Measurements from ENCODE around the gene CAMTA1. TPM values are rescaled to one million over a fixed set of nuclear protein-coding genes. Genes with fewer than 3 reads are reported as not detected.

Gene CAMTA1
- polyA plus RNA-seq, 1 donor from 2014 or later, result 162 TPM

- H3F3A ChIP-seq (ENCODE audit: insufficient read depth, low read length, poor library complexity, severe bottlenecking), result no peaks in the 10 kb centered on the region
- H3K9me3 ChIP-seq (ENCODE audit: low read length), result no peaks in the 10 kb centered on the region
- H4K20me1 ChIP-seq (ENCODE audit: insufficient read depth), result no peaks in the 10 kb centered on the region
- H2AFZ ChIP-seq (ENCODE audit: low read depth, low read length), result no peak overlapping the region
- no peak overlapping the region for H3K9ac ChIP-seq (ENCODE audit: low read length)
- H3K4me2 ChIP-seq (ENCODE audit: low read length), result no peak overlapping the region
- H3K4me3 ChIP-seq (ENCODE audit: low read length), result no peak overlapping the region
- H3K9me2 ChIP-seq (ENCODE audit: insufficient read depth, low read length), result no peaks in the 10 kb centered on the region
- no peak overlapping the region for H3K27ac ChIP-seq (ENCODE audit: low read length)
- no peak for TF ChIP-seq SMC3 (conservative IDR thresholded peaks at IDR 0.05; ENCODE audit: poor library complexity)
- TF ChIP-seq RAD21 (conservative IDR thresholded peaks at IDR 0.05), result no peak
- H3K79me2 ChIP-seq (replicated peaks; ENCODE audit: insufficient read depth, low read length), result no peaks in the 10 kb centered on the region
- H3K27me3 ChIP-seq (ENCODE audit: insufficient read depth, low read depth, low read length), result no peaks in the 10 kb centered on the region
- H3K36me3 ChIP-seq (ENCODE audit: insufficient read depth, low read length), result no peaks in the 10 kb centered on the region
Observed at GRCh38 chr1:6991266-6991665, 206.0 kb downstream of the CAMTA1 start.

- no peak overlapping the region for H3K4me3 ChIP-seq (ENCODE audit: low read length)
- no peak overlapping the region for H3K9ac ChIP-seq (ENCODE audit: low read length)
- no peak overlapping the region for H3K27ac ChIP-seq (ENCODE audit: low read length)
- H3K9me3 ChIP-seq (ENCODE audit: low read length), result no peaks in the 10 kb centered on the region
- H3K36me3 ChIP-seq (ENCODE audit: insufficient read depth, low read length), result no peaks in the 10 kb centered on the region
- no peaks in the 10 kb centered on the region for H3K9me2 ChIP-seq (ENCODE audit: insufficient read depth, low read length)
- H3K4me2 ChIP-seq (ENCODE audit: low read length), result no peak overlapping the region
- H2AFZ ChIP-seq (ENCODE audit: low read depth, low read length), result no peak overlapping the region
- no peaks in the 10 kb centered on the region for H4K20me1 ChIP-seq (ENCODE audit: insufficient read depth)
- no peak for TF ChIP-seq EZH2 (IDR thresholded peaks at IDR 0.05; ENCODE audit: borderline replicate concordance, insufficient read depth, low read length, poor library complexity, severe bottlenecking)
- no peak for TF ChIP-seq MXI1 (conservative IDR thresholded peaks at IDR 0.05; ENCODE audit: poor library complexity, severe bottlenecking)
- no peak for TF ChIP-seq SMC3 (conservative IDR thresholded peaks at IDR 0.05; ENCODE audit: poor library complexity)
- no peak for TF ChIP-seq EP300 (conservative IDR thresholded peaks at IDR 0.05; ENCODE audit: poor library complexity, severe bottlenecking)
- no peaks in the 10 kb centered on the region for H3K79me2 ChIP-seq (replicated peaks; ENCODE audit: insufficient read depth, low read length)
- no peaks in the 10 kb centered on the region for H3K27me3 ChIP-seq (ENCODE audit: insufficient read depth, low read depth, low read length)
- H3F3A ChIP-seq (ENCODE audit: insufficient read depth, low read length, poor library complexity, severe bottlenecking), result no peaks in the 10 kb centered on the region
Observed at GRCh38 chr1:6995789-6996188, 210.5 kb downstream of the CAMTA1 start.

GRCh38 chr1:6996371-6996770, 211.1 kb downstream of the CAMTA1 start:
- H3K36me3 ChIP-seq (ENCODE audit: insufficient read depth, low read length), result no peaks in the 10 kb centered on the region
- TF ChIP-seq SMC3 (conservative IDR thresholded peaks at IDR 0.05; ENCODE audit: poor library complexity) (no peak), TAF1 (IDR thresholded peaks at IDR 0.05; ENCODE audit: low read depth) (no peak), EP300 (conservative IDR thresholded peaks at IDR 0.05; ENCODE audit: poor library complexity, severe bottlenecking) (no peak), POLR2AphosphoS5 (IDR thresholded peaks at IDR 0.05) (no peak), CTCF (IDR thresholded peaks at IDR 0.05; ENCODE audit: poor library complexity, severe bottlenecking) (no peak), EZH2 (IDR thresholded peaks at IDR 0.05; ENCODE audit: borderline replicate concordance, insufficient read depth, low read length, poor library complexity, severe bottlenecking) (no peak), MXI1 (conservative IDR thresholded peaks at IDR 0.05; ENCODE audit: poor library complexity, severe bottlenecking) (no peak), RAD21 (conservative IDR thresholded peaks at IDR 0.05) (no peak), REST (IDR thresholded peaks at IDR 0.05; ENCODE audit: borderline replicate concordance) (no peak)
- no peak overlapping the region for H3K4me2 ChIP-seq (ENCODE audit: low read length)
- no peak overlapping the region for H3K27ac ChIP-seq (ENCODE audit: low read length)
- no peaks in the 10 kb centered on the region for H3K27me3 ChIP-seq (ENCODE audit: insufficient read depth, low read depth, low read length)
- no peaks in the 10 kb centered on the region for H3K9me3 ChIP-seq (ENCODE audit: low read length)
- no peaks in the 10 kb centered on the region for H3F3A ChIP-seq (ENCODE audit: insufficient read depth, low read length, poor library complexity, severe bottlenecking)
- H3K79me2 ChIP-seq (replicated peaks; ENCODE audit: insufficient read depth, low read length), result no peaks in the 10 kb centered on the region
- H3K4me3 ChIP-seq (ENCODE audit: low read length), result no peak overlapping the region
- no peak overlapping the region for H3K9ac ChIP-seq (ENCODE audit: low read length)
- no peak overlapping the region for H2AFZ ChIP-seq (ENCODE audit: low read depth, low read length)
- H4K20me1 ChIP-seq (ENCODE audit: insufficient read depth), result no peaks in the 10 kb centered on the region
- no peaks in the 10 kb centered on the region for H3K9me2 ChIP-seq (ENCODE audit: insufficient read depth, low read length)

Measured in neural cell (in vitro differentiated cells).